Measurements from ENCODE around the gene PRKN.

Gene PRKN

GRCh38 chr6:161792851-161793493, 934.6 kb downstream of the PRKN start:
- Histone ChIP-seq H3K27ac (no peak overlapping the region), H3K36me3 (peaks cover 0 to 9% (median 0%) of the 10 kb centered on the region in 3 donors), H3K27me3 (no peaks in the 10 kb centered on the region), H3K4me3 (no peak overlapping the region), H3K9me3 (peaks cover 0 to 8% (median 0%) of the 10 kb centered on the region in 3 donors), H3K4me1 (no peaks in the 10 kb centered on the region)
- intact Hi-C loops (cut with DNase I; ENCODE audit: low total_unique reads) = no loop called here
- no peak for DNase-seq
- no peak for TF ChIP-seq CTCF (IDR thresholded peaks at IDR 0.05)

- DNase-seq = no peak
- no peak for TF ChIP-seq CTCF (IDR thresholded peaks at IDR 0.05)
- no peak overlapping the region for H3K27ac ChIP-seq
- intact Hi-C loops (cut with DNase I; ENCODE audit: low total_unique reads) = no loop called here
- no peaks in the 10 kb centered on the region for H3K27me3 ChIP-seq
- no peak overlapping the region for H3K4me3 ChIP-seq
- peaks cover 0 to 9% (median 0%) of the 10 kb centered on the region in 3 donors for H3K36me3 ChIP-seq
- no peaks in the 10 kb centered on the region for H3K4me1 ChIP-seq
- peaks cover 0 to 8% (median 0%) of the 10 kb centered on the region in 3 donors for H3K9me3 ChIP-seq
These were observed 939.0 kb downstream of the PRKN start for GRCh38 chr6:161788531-161788930.

- no peaks in the 10 kb centered on the region for H3K9me3 ChIP-seq
- H3K27me3 ChIP-seq = no peaks in the 10 kb centered on the region
- no peaks in the 10 kb centered on the region for H3K36me3 ChIP-seq
- H3K4me1 ChIP-seq = peaks cover 0 to 11% (median 4%) of the 10 kb centered on the region in 4 donors
- intact Hi-C loops (cut with DNase I; ENCODE audit: low total_unique reads) = no loop called here
- no peak for TF ChIP-seq CTCF (IDR thresholded peaks at IDR 0.05)
- H3K4me3 ChIP-seq = no peak overlapping the region
- DNase-seq = no peak
- no peak overlapping the region for H3K27ac ChIP-seq
These were observed 955.4 kb downstream of the PRKN start for GRCh38 chr6:161772176-161772575.

- TF ChIP-seq CTCF (IDR thresholded peaks at IDR 0.05) = no peak
- Histone ChIP-seq H3K36me3 (no peaks in the 10 kb centered on the region), H3K27me3 (no peaks in the 10 kb centered on the region), H3K4me1 (no peaks in the 10 kb centered on the region), H3K9me3 (no peaks in the 10 kb centered on the region), H3K27ac (no peak overlapping the region), H3K4me3 (no peak overlapping the region)
- intact Hi-C loops (cut with DNase I; ENCODE audit: low total_unique reads) = no loop called here
- DNase-seq = no peak
These were observed 965.6 kb downstream of the PRKN start for GRCh38 chr6:161761966-161762365.

GRCh38 chr6:161755080-161755479, 972.5 kb downstream of the PRKN start:
- TF ChIP-seq CTCF (IDR thresholded peaks at IDR 0.05) = no peak
- Histone ChIP-seq H3K9me3 (no peaks in the 10 kb centered on the region), H3K4me1 (no peaks in the 10 kb centered on the region), H3K27ac (no peak overlapping the region), H3K27me3 (no peaks in the 10 kb centered on the region), H3K36me3 (no peaks in the 10 kb centered on the region), H3K4me3 (no peak overlapping the region)
- intact Hi-C loops (cut with DNase I; ENCODE audit: low total_unique reads) = no loop called here
- DNase-seq = no peak

- DNase-seq = no peak
- no peaks in the 10 kb centered on the region for H3K9me3 ChIP-seq
- no peak for TF ChIP-seq CTCF (IDR thresholded peaks at IDR 0.05)
- H3K4me1 ChIP-seq = no peaks in the 10 kb centered on the region
- H3K4me3 ChIP-seq = no peak overlapping the region
- no peaks in the 10 kb centered on the region for H3K36me3 ChIP-seq
- no peak overlapping the region for H3K27ac ChIP-seq
- intact Hi-C loops (cut with DNase I; ENCODE audit: low total_unique reads) = no loop called here
- H3K27me3 ChIP-seq = no peaks in the 10 kb centered on the region
These were observed 976.9 kb downstream of the PRKN start for GRCh38 chr6:161750686-161751085.

Data from tibial artery (tissue), 4 donors.